Gastrocnemius medialis (tissue), 4 donors: ENCODE data around the gene TMEM42. TPM values are rescaled to one million over a fixed set of nuclear protein-coding genes. Genes with fewer than 3 reads are reported as not detected.

Source experiments
- ATAC-seq, 2 donors: fragments of 150-250 bp; one replicate each; pipeline ENCODE4 v1.9.1; 2016
- DNase-seq, 2 donors: peaks; one replicate each; pipeline ENCODE4 v3.0.0-alpha.2; 2019
- H3K27ac ChIP-seq, 4 donors: fragments of 200-600 bp; sonication (generic); 1 replicate in 1 of 4; 2 replicates in 3 of 4; pipeline ENCODE4 v1.5.1; 2016 to 2018; ENCODE audit warnings: mild to moderate bottlenecking in 2 of 4, moderate library complexity in 1 of 4
- H3K27me3 ChIP-seq, 3 donors: fragments of 200-600 bp; sonication (generic) in 2 of 3; 1 replicate in 1 of 3; 2 replicates in 2 of 3; pipeline versions ENCODE4 v1.5.1 to v1.6.0; 2016 to 2019; ENCODE audit warnings: mild to moderate bottlenecking in 1 of 3, moderate library complexity in 1 of 3
- H3K36me3 ChIP-seq, 2 donors: fragments of 200-600 bp; sonication (generic) in 1 of 2; one replicate each; pipeline ENCODE4 v1.5.1; 2017 to 2018
- H3K4me1 ChIP-seq, 2 donors: fragments of 200-600 bp; sonication (generic) in 1 of 2; one replicate each; pipeline ENCODE4 v1.5.1; 2016 to 2017; ENCODE audit warnings: mild to moderate bottlenecking in 2 of 2
- H3K4me3 ChIP-seq, 4 donors: fragments of 200-600 bp; sonication (generic) in 3 of 4; 1 replicate in 1 of 4; 2 replicates in 3 of 4; pipeline ENCODE4 v1.5.1; 2016 to 2019; ENCODE audit warnings: mild to moderate bottlenecking in 2 of 4
- H3K9me3 ChIP-seq, 3 donors: fragments of 200-600 bp; sonication (generic) in 2 of 3; 1 replicate in 1 of 3; 2 replicates in 2 of 3; pipeline ENCODE4 v1.5.1; 2016 to 2019
- POLR2A ChIP-seq, 2 donors: fragments of 450-650 bp; IDR thresholded peaks; one replicate each; pipeline ENCODE4 v1.6.1; 2017; ENCODE audit warnings: antibody characterized with exemption in 2 of 2, mild to moderate bottlenecking in 2 of 2, moderate library complexity in 2 of 2
- in situ Hi-C, 4 donors: fragments of 200-750 bp; cut with MboI; loops; one replicate each; pipeline versions ENCODE4 v1.15.0 to v1.8.0; 2017; ENCODE audit warnings: low sequenced_read_pairs in 4 of 4
- intact Hi-C: fragments of 100-400 bp; cut with DNase I; formaldehyde crosslinking; loops from one replicate; pipeline ENCODE4 v1.15.1; 2023; ENCODE audit warnings: low total_unique reads
- total RNA-seq, 4 donors: library from RNA; depleted of rRNA; stranded (reverse); fragments of >200 nt; gene quantifications; one replicate each; pipeline versions ENCODE4 v1.1.0 to v1.2.3, GENCODE V29; 2016
- TF ChIP-seq, protein P1 (sequence below), 5 experiments: fragments of 450-650 bp in 3 of 5; fragments of 200-600 bp in 2 of 5; sonication (generic) in 2 of 5; IDR thresholded peaks in 4 of 5; conservative IDR thresholded peaks in 1 of 5; 1 replicate in 4 of 5; 2 replicates in 1 of 5; pipeline ENCODE4 v1.5.1; 2016 to 2019; ENCODE audit warnings: antibody characterized with exemption in 5 of 5, mild to moderate bottlenecking in 3 of 5, moderate library complexity in 3 of 5

The TMEM42 gene
- total RNA-seq, 4 donors from 2014 or later = 7.2 to 19.7 (median 14.9) TPM

DNA sequence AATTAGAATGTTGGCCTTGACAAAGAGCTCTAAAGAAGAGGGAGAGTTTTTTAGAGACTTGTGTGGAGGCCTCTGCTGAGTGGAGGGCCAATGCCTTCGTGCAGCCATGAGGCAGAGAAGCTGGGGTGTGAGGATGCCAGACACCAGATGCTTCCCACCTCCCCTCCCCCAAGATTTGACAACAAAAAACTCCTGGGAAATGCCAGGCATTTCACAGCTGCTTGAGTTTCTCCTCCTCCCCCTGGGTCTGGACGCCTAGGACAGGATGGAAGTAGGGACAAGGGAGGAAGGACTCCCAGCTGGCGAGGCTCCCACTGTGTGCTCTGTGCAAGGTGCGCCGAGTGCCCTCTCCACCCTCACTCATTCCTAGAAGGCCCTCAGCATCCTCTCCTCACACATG, 32.8 kb downstream of the TMEM42 start:
- no peaks in the 10 kb centered on the region for H3K4me1 ChIP-seq
- no peaks in the 10 kb centered on the region for H3K9me3 ChIP-seq
- H3K27ac ChIP-seq = no peak overlapping the region
- H3K4me3 ChIP-seq = no peak overlapping the region
- DNase-seq (no peak), ATAC-seq (no peak)
- in situ Hi-C loops (no loop called here), intact Hi-C loops (no loop called here)
- TF ChIP-seq, protein P1, sequence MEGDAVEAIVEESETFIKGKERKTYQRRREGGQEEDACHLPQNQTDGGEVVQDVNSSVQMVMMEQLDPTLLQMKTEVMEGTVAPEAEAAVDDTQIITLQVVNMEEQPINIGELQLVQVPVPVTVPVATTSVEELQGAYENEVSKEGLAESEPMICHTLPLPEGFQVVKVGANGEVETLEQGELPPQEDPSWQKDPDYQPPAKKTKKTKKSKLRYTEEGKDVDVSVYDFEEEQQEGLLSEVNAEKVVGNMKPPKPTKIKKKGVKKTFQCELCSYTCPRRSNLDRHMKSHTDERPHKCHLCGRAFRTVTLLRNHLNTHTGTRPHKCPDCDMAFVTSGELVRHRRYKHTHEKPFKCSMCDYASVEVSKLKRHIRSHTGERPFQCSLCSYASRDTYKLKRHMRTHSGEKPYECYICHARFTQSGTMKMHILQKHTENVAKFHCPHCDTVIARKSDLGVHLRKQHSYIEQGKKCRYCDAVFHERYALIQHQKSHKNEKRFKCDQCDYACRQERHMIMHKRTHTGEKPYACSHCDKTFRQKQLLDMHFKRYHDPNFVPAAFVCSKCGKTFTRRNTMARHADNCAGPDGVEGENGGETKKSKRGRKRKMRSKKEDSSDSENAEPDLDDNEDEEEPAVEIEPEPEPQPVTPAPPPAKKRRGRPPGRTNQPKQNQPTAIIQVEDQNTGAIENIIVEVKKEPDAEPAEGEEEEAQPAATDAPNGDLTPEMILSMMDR (IDR thresholded peaks at IDR 0.05 in 4 of 5, conservative IDR thresholded peaks at IDR 0.05 in 1 of 5) = no peak
- no peak for TF ChIP-seq POLR2A (IDR thresholded peaks at IDR 0.05)
- no peaks in the 10 kb centered on the region for H3K27me3 ChIP-seq
- no peaks in the 10 kb centered on the region for H3K36me3 ChIP-seq

DNA sequence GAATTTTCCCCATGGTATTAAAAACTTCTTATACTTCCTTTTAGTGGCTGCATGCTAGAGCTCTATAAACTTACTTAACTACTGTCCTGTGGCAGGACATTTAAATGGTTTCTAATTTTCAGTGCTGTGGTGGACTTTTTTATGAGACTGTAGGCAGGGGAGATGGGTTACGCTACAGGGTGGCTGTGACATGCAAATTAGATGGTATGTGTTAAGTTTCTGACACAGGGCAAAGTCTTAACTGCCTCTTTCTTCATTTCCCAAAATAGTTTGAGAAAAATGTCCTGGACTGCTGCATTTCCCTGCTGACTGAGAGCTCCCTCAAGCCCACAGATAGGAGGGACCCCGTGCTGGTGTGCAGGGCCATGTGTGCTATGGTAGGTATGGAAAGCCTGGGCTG, 34.7 kb downstream of the TMEM42 start:
- Histone ChIP-seq H3K4me1 (no peaks in the 10 kb centered on the region), H3K27me3 (no peaks in the 10 kb centered on the region), H3K4me3 (no peak overlapping the region), H3K9me3 (no peaks in the 10 kb centered on the region), H3K27ac (no peak overlapping the region), H3K36me3 (no peaks in the 10 kb centered on the region)
- no peak for TF ChIP-seq POLR2A (IDR thresholded peaks at IDR 0.05)
- TF ChIP-seq, protein P1 (IDR thresholded peaks at IDR 0.05 in 4 of 5, conservative IDR thresholded peaks at IDR 0.05 in 1 of 5) = no peak
- in situ Hi-C loops = no loop called here
- DNase-seq (no peak), ATAC-seq (no peak)
- intact Hi-C loops = no loop called here

DNA sequence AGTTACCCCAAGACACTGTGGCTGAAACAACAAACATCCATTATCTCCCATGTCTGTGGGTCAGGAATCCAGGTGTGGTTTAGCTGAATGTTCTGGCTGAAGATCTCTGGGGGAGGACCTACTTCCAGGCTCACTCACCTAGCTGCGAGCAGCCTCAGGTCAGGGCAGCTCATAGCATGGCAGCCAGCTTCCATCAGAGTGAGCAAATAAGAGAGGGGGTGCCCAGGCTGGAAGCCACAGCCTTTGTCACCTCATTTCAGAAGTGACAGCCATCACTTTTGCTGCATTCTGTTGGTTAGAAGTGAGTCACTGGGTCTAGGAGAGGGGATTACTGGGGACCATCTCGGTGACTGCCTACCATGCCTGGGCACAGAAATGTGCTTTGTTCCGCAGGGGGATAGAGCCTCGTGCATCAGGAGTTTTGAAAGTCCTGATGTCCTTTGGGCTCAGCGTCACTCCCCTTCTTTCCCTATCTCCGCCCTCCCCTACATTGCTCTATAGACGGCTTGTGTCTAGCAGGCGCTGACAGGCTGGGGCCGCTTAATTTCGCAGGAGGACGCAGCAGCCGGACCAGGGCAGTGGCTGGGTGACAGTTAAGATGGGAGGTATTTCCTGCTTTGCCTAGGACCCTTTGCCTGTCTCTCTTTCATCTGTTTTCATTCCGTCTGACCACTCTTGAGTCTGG, 38.1 kb downstream of the TMEM42 start:
- in situ Hi-C loops (loop anchor here in 3 of 4 donors (25.0 kb wide), 1 partner anchor 363 kb away; no protein-coding TSS in a partner anchor), intact Hi-C loops (no loop called here)
- Histone ChIP-seq H3K9me3 (no peaks in the 10 kb centered on the region), H3K4me3 (no peak overlapping the region), H3K36me3 (no peaks in the 10 kb centered on the region), H3K27me3 (no peaks in the 10 kb centered on the region), H3K27ac (no peak overlapping the region), H3K4me1 (no peaks in the 10 kb centered on the region)
- no peak for TF ChIP-seq POLR2A (IDR thresholded peaks at IDR 0.05)
- TF ChIP-seq, protein P1 (IDR thresholded peaks at IDR 0.05 in 4 of 5, conservative IDR thresholded peaks at IDR 0.05 in 1 of 5) = no peak
- DNase-seq = no peak
- no peak for ATAC-seq

DNA sequence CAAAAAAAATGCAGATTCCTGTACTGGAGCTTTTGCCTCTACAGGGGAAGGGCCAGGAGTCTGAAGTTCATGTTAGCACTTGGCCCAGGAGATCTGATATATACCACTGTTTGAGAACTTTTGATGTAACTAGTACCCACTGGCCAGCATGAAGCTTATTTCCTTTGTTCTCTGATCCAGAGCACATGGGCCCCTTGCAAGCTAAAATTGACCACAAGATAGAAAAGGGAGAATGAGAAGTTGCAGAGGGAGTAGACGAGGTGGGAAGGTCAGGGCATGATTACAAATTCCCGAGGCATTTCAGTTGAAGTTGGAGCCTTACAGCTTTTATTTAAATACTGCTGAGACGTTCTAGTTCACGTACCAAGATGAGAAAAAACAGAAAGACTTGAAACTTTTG, 40.9 kb downstream of the TMEM42 start:
- Histone ChIP-seq H3K27ac (no peak overlapping the region), H3K9me3 (no peaks in the 10 kb centered on the region), H3K4me3 (no peak overlapping the region), H3K27me3 (no peaks in the 10 kb centered on the region), H3K4me1 (no peaks in the 10 kb centered on the region), H3K36me3 (no peaks in the 10 kb centered on the region)
- TF ChIP-seq, protein P1 (IDR thresholded peaks at IDR 0.05 in 4 of 5, conservative IDR thresholded peaks at IDR 0.05 in 1 of 5) = no peak
- TF ChIP-seq POLR2A (IDR thresholded peaks at IDR 0.05) = no peak
- intact Hi-C loops = no loop called here
- ATAC-seq (no peak), DNase-seq (no peak)
- in situ Hi-C loops = loop anchor here in 3 of 4 donors (25.0 kb wide), 1 partner anchor 365 kb away; no protein-coding TSS in a partner anchor
